Fibroblast of skin of left biceps (primary cell): Measurements from ENCODE around the gene RNF144A.

Experiments used
- DNase-seq, 2 experiments: peaks; one replicate each; pipeline ENCODE4 v3.0.0-alpha.2; 2013; ENCODE audit warnings: low read depth in 2 of 2

Gene RNF144A

GRCh38 chr2:6908291-6908690, 8.9 kb upstream of the RNF144A start:
- DNase-seq, result no peak

GRCh38 chr2:6909431-6910385, 7.5 kb upstream of the RNF144A start:
- no peak for DNase-seq

GRCh38 chr2:6911721-6912120, 5.5 kb upstream of the RNF144A start:
- no peak for DNase-seq

- no peak for DNase-seq
Measured at GRCh38 chr2:6913415-6914157, 3.6 kb upstream of the RNF144A start.

- no peak for DNase-seq
Measured at GRCh38 chr2:6914828-6915227, 2.4 kb upstream of the RNF144A start.

- DNase-seq, result no peak
Measured at GRCh38 chr2:6915399-6915798, 1.8 kb upstream of the RNF144A start.

- DNase-seq, result no peak
Measured at GRCh38 chr2:6916224-6916623, 988 bp upstream of the RNF144A start.

GRCh38 chr2:6916736-6917070, 509 bp upstream of the RNF144A start:
- DNase-seq, result no peak

- no peak for DNase-seq
Measured at GRCh38 chr2:6917761-6918421, 679 bp downstream of the RNF144A start.

- no peak for DNase-seq
Measured at GRCh38 chr2:6919901-6920742, 2.9 kb downstream of the RNF144A start.

GRCh38 chr2:6920743-6921064, 3.5 kb downstream of the RNF144A start:
- no peak for DNase-seq

GRCh38 chr2:6921321-6921922, 4.2 kb downstream of the RNF144A start:
- no peak for DNase-seq

GRCh38 chr2:6922201-6922656, 5.0 kb downstream of the RNF144A start:
- DNase-seq, result no peak

GRCh38 chr2:6923319-6923718, 6.1 kb downstream of the RNF144A start:
- no peak for DNase-seq

GRCh38 chr2:6924101-6924923, 7.1 kb downstream of the RNF144A start:
- DNase-seq, result no peak

- DNase-seq, result no peak
Measured at GRCh38 chr2:6924924-6925409, 7.8 kb downstream of the RNF144A start.

GRCh38 chr2:6926071-6926732, 9.0 kb downstream of the RNF144A start:
- DNase-seq, result no peak

GRCh38 chr2:6927186-6927585, 10.0 kb downstream of the RNF144A start:
- no peak for DNase-seq

GRCh38 chr2:6927753-6928152, 10.5 kb downstream of the RNF144A start:
- no peak for DNase-seq

GRCh38 chr2:6928452-6928851, 11.2 kb downstream of the RNF144A start:
- DNase-seq, result no peak
